T-cell (primary cell): ENCODE data around the gene YEATS4. TPM values are rescaled to one million over a fixed set of nuclear protein-coding genes. Genes with fewer than 3 reads are reported as not detected.
"Not testable (repeated sequence)": the region's sequence is repeated elsewhere in the genome, so short reads cannot be mapped to it uniquely, and the experiment has no call there.

Experiments used
- ATAC-seq, 4 experiments: fragments of 200-7000 bp in 3 of 4; fragments of 150-1000 bp in 1 of 4; cut with Tn5 transposase; replicated peaks in 1 of 4; 1 replicate in 3 of 4; 2 replicates in 1 of 4; pipeline ENCODE4 v1.10.0; 2021; ENCODE audit warnings: moderate library complexity in 3 of 4, mild to moderate bottlenecking in 2 of 4, moderate number of reproducible peaks in 1 of 4
- CTCF ChIA-PET, 2 donors: fragments of 300-600 bp; sonication (Branson Sonifier 250); formaldehyde crosslinking; loops; one replicate each; lab custom pipeline; 2022; ENCODE audit warnings: antibody characterized with exemption in 2 of 2; lab: Charles Lee
- POLR2A ChIA-PET, 2 donors: fragments of 300-600 bp; sonication (Branson Sonifier 250); formaldehyde crosslinking; loops; one replicate each; lab custom pipeline; 2022; ENCODE audit warnings: antibody characterized with exemption in 2 of 2; lab: Charles Lee
- DNase-seq, 35 experiments: peaks; one replicate each; pipeline versions ENCODE4 v3.0.0 to v3.0.0-alpha.2; 2013 to 2023
- H3K27ac ChIP-seq: one replicate; pipeline ENCODE4 v1.5.1; 2013; ENCODE audit warnings: low read length
- H3K27me3 ChIP-seq, 2 experiments: replicated peaks in 1 of 2; 1 replicate in 1 of 2; 2 replicates in 1 of 2; pipeline versions ENCODE4 v1.6.1 to v1.7.0; 2013; ENCODE audit warnings: low read length in 1 of 2, mixed read lengths in 1 of 2; ENCODE audit not compliant: control insufficient read depth in 2 of 2, insufficient read depth in 2 of 2; ENCODE audit errors: extremely low read depth in 1 of 2
- H3K36me3 ChIP-seq, 2 donors: 1 replicate in 1 of 2; 2 replicates in 1 of 2; pipeline versions ENCODE4 v1.6.1 to v1.7.0; 2013; ENCODE audit warnings: low read length in 1 of 2; ENCODE audit not compliant: control insufficient read depth in 2 of 2, insufficient read depth in 1 of 2; ENCODE audit errors: extremely low read depth in 1 of 2
- H3K4me1 ChIP-seq, 2 experiments: 1 replicate in 1 of 2; 2 replicates in 1 of 2; pipeline versions ENCODE4 v1.6.1 to v1.7.0; 2013; ENCODE audit warnings: low read length in 2 of 2, mixed read lengths in 1 of 2; ENCODE audit not compliant: insufficient read depth in 2 of 2, control insufficient read depth in 1 of 2; ENCODE audit errors: extremely low read depth in 1 of 2
- H3K4me3 ChIP-seq, 2 donors: 1 replicate in 1 of 2; 2 replicates in 1 of 2; pipeline versions ENCODE4 v1.5.1 to v1.7.0; 2013; ENCODE audit warnings: mild to moderate bottlenecking in 2 of 2, low read length in 1 of 2, moderate library complexity in 1 of 2; ENCODE audit not compliant: control insufficient read depth in 1 of 2; ENCODE audit errors: extremely low read depth in 1 of 2
- H3K9me3 ChIP-seq: 2 replicates; pipeline ENCODE4 v1.7.0; 2013
- H3K27ac Mint-ChIP-seq, 2 donors: one replicate each; pipeline ENCODE4 v1.8.0; 2020 to 2021; ENCODE audit warnings: mild to moderate bottlenecking in 2 of 2, mixed read lengths in 2 of 2
- H3K27me3 Mint-ChIP-seq, 2 donors: one replicate each; pipeline ENCODE4 v1.8.0; 2021 to 2022; ENCODE audit warnings: mixed read lengths in 2 of 2
- H3K36me3 Mint-ChIP-seq: one replicate; pipeline ENCODE4 v1.8.0; 2021; ENCODE audit warnings: mixed read lengths
- H3K4me1 Mint-ChIP-seq, 3 donors: one replicate each; pipeline ENCODE4 v1.8.0; 2020 to 2022; ENCODE audit warnings: mixed read lengths in 3 of 3, mild to moderate bottlenecking in 1 of 3
- H3K4me3 Mint-ChIP-seq, 3 donors: one replicate each; pipeline ENCODE4 v1.8.0; 2020 to 2022; ENCODE audit warnings: mild to moderate bottlenecking in 3 of 3, mixed read lengths in 3 of 3, moderate library complexity in 3 of 3
- H3K9me3 Mint-ChIP-seq, 3 donors: one replicate each; pipeline ENCODE4 v1.8.0; 2020 to 2022; ENCODE audit warnings: mixed read lengths in 3 of 3
- WGBS: methylation state at CpG from one replicate; pipeline ENCODE4 v1.1.5; 2013; ENCODE audit warnings: missing lambda C conversion rate; ENCODE audit not compliant: insufficient coverage; 5-methylcytosine and 5-hydroxymethylcytosine counted together
- total RNA-seq, 35 experiments: library from RNA in 6 of 35; stranded (reverse) in 6 of 35; fragments of 120-200 nt in 1 of 35; gene quantifications; one replicate each; pipeline versions ENCODE4 v1.2.1 to v1.2.4 and lab custom pipeline; 2013 to 2026

YEATS4 gene
- total RNA-seq (10 to 100 TPM; 16.3 to 29.6 (median 21.5) TPM), total RNA-seq (lab: John Stamatoyannopoulos, UW) (6.4 to 56.9 (median 19.9) reads per million in 29 experiments)
- total RNA-seq (2013), result 25.8 TPM

- Histone ChIP-seq H3K27me3 (no peaks in the 10 kb centered on the region), H3K36me3 (peaks cover 0 to 2% of the 10 kb centered on the region in 2 donors), H3K4me1 (peaks cover 8 to 25% of the 10 kb centered on the region in 2 experiments), H3K27ac (peak within 1 kb of the TSS; percentile 99), H3K4me3 (peak within 1 kb of the TSS; percentile 64 to 97), H3K9me3 (no peaks in the 10 kb centered on the region)
- DNase-seq, result peak; percentile 59 to 93 (median 83)
- under 1% methylated on average over 69 of the region's 70 CpGs for WGBS
- Mint-ChIP-seq H3K4me1 (peaks cover 26 to 38% (median 27%) of the 10 kb centered on the region in 3 donors), H3K9me3 (no peaks in the 10 kb centered on the region), H3K27me3 (peaks cover under 1% of the 10 kb centered on the region in 2 donors), H3K36me3 (peaks cover 4% of the 10 kb centered on the region), H3K4me3 (peak within 1 kb of the TSS; percentile 82 to 89 (median 88)), H3K27ac (peak within 1 kb of the TSS; percentile 82 to 87)
- POLR2A ChIA-PET, result interaction anchor here in 1 of 2 donors (1.0 to 2.2 kb wide), 2 partner anchors 29 to 211 kb away, joined by 3 to 8 read pairs; no protein-coding TSS in a partner anchor
- ATAC-seq, result peak; percentile 85 to 90 (median 90)
- CTCF ChIA-PET, result interaction anchor here in 1 of 2 donors (0.7 to 3.9 kb wide), 2 partner anchors 67 to 210 kb away, joined by 4 to 94 read pairs; no protein-coding TSS in a partner anchor
Observed at GRCh38 chr12:69359531-69360347, at the start of gene YEATS4. Gene YEATS4 (plus strand): TSS chr12:69359743. CDS start chr12:69359973, 230 bp downstream.

DNA sequence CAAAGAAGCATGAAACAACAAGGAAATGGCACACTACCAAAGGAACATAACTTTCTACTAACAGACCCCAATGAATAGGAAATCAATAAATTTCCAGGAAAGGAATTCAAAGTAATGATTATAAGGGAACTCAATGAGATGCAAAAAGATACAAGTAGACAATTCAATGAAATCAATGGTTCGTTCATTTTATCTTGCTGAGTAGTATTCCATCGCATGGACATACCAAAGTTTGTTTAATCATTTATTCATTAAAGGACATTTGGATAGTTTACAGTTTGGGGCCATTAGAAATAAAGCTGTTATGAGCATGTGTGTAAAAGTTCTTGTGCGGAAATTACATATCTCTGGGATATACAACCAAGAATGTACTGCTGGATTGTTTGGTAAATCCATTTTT, 46.3 kb upstream of the YEATS4 start:
- Histone ChIP-seq H3K27ac (no peak overlapping the region), H3K4me3 (no peak overlapping the region), H3K27me3 (no peaks in the 10 kb centered on the region), H3K9me3 (no peaks in the 10 kb centered on the region), H3K36me3 (no peaks in the 10 kb centered on the region), H3K4me1 (no peaks in the 10 kb centered on the region)
- CTCF ChIA-PET, result no interaction called here
- peaks cover 0 to 12% (median 6%) of the 10 kb centered on the region in 3 donors for H3K9me3 Mint-ChIP-seq
- no peaks in the 10 kb centered on the region for H3K27me3 Mint-ChIP-seq
- H3K4me1 Mint-ChIP-seq, result no peaks in the 10 kb centered on the region
- no CpG with 5 or more reads among the region's 3 CpGs for WGBS
- no peak overlapping the region for H3K27ac Mint-ChIP-seq
- no peak overlapping the region for H3K4me3 Mint-ChIP-seq
- no peak for DNase-seq
- no peak for ATAC-seq
- H3K36me3 Mint-ChIP-seq, result no peaks in the 10 kb centered on the region
- POLR2A ChIA-PET, result no interaction called here

GRCh38 chr12:69316784-69317183, 42.8 kb upstream of the YEATS4 start:
- H3K36me3 Mint-ChIP-seq, H3K9me3 ChIP-seq, H3K4me1 Mint-ChIP-seq, DNase-seq, POLR2A ChIA-PET, H3K27me3 Mint-ChIP-seq, ATAC-seq, H3K4me3 ChIP-seq, H3K36me3 ChIP-seq, H3K27me3 ChIP-seq, CTCF ChIA-PET, H3K27ac ChIP-seq, H3K4me3 Mint-ChIP-seq, H3K27ac Mint-ChIP-seq, H3K4me1 ChIP-seq: not testable (repeated sequence)
- peaks cover 0 to 16% (median 12%) of the 10 kb centered on the region in 3 donors for H3K9me3 Mint-ChIP-seq

DNA sequence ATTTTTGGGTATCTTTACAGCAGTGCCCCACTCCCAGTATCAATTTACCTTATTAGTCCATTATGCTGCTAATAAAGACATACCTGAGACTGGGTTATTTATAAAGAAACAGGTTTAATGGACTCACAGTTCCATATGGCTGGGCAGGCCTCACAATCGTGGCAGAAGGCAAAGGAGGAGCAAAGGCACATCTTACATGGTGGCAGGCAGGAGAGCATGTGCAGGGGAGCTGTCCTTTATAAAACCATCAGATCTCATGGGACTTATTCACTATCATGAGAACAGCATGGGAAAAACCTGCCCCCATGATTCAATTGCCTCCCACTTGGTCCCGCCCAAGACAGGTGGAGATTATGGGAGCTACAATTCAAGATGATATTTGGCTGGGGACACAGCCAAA, 42.3 kb upstream of the YEATS4 start:
- H3K36me3 Mint-ChIP-seq, H3K9me3 ChIP-seq, CTCF ChIA-PET, H3K27me3 ChIP-seq, H3K4me1 Mint-ChIP-seq, DNase-seq, H3K27me3 Mint-ChIP-seq, H3K4me3 ChIP-seq, H3K4me3 Mint-ChIP-seq, H3K4me1 ChIP-seq, H3K36me3 ChIP-seq, H3K27ac Mint-ChIP-seq, ATAC-seq, POLR2A ChIA-PET, H3K27ac ChIP-seq: not testable (repeated sequence)
- no CpG with 5 or more reads among the region's 2 CpGs for WGBS
- H3K9me3 Mint-ChIP-seq, result peaks cover 0 to 16% (median 12%) of the 10 kb centered on the region in 3 donors

- no peak overlapping the region for H3K4me3 Mint-ChIP-seq
- H3K36me3 Mint-ChIP-seq, result peaks cover 3% of the 10 kb centered on the region
- Histone ChIP-seq H3K4me1 (no peaks in the 10 kb centered on the region), H3K27me3 (no peaks in the 10 kb centered on the region), H3K27ac (no peak overlapping the region), H3K36me3 (no peaks in the 10 kb centered on the region), H3K4me3 (no peak overlapping the region), H3K9me3 (no peaks in the 10 kb centered on the region)
- ATAC-seq (no peak), DNase-seq (no peak)
- peaks cover 5 to 7% of the 10 kb centered on the region in 2 donors for H3K27me3 Mint-ChIP-seq
- no peak overlapping the region for H3K27ac Mint-ChIP-seq
- 100% methylated on average over 1 of the region's 2 CpGs for WGBS
- H3K4me1 Mint-ChIP-seq, result no peaks in the 10 kb centered on the region
- CTCF ChIA-PET, result interaction anchor here in 1 of 2 donors (0.6 kb wide), 1 partner anchor 16 kb away, joined by 3 read pairs; no protein-coding TSS in a partner anchor
- peaks cover 0 to 15% (median 9%) of the 10 kb centered on the region in 3 donors for H3K9me3 Mint-ChIP-seq
- POLR2A ChIA-PET, result no interaction called here
Observed at GRCh38 chr12:69318225-69318624, 41.3 kb upstream of the YEATS4 start.

DNA sequence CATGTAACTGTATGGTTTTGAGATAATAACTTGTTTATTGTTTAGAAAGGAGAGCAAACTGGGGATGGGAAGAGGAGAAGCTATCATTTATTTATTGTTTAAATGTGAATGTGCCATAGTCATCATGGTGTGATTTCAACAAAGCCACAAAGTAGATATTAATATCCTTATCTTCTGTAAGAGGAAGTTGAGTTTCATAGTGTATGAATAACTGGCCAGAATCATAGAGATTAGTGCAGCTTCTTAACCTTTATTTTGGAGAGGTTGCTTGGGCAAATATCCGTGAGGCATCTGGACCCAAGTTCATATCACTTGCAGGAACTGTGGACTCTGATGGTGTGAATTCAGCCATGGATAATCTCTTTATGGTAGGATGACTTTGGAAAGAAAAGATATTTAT, 38.2 kb upstream of the YEATS4 start:
- no peaks in the 10 kb centered on the region for H3K36me3 ChIP-seq
- H3K4me1 ChIP-seq, result peaks cover 0 to 4% of the 10 kb centered on the region in 2 experiments
- Mint-ChIP-seq H3K36me3 (peaks cover 5% of the 10 kb centered on the region), H3K27me3 (peaks cover 5 to 8% of the 10 kb centered on the region in 2 donors), H3K9me3 (peaks cover 0 to 12% (median 7%) of the 10 kb centered on the region in 3 donors), H3K27ac (no peak overlapping the region), H3K4me1 (peaks cover 5 to 15% (median 7%) of the 10 kb centered on the region in 3 donors), H3K4me3 (no peak overlapping the region)
- WGBS, result 92% methylated on average over 1 of the region's 1 CpG
- no peak overlapping the region for H3K4me3 ChIP-seq
- ChIA-PET CTCF (no interaction called here), POLR2A (interaction anchor here in 1 of 2 donors (1.0 kb wide), 1 partner anchor 9 kb away, joined by 5 read pairs; no protein-coding TSS in a partner anchor)
- no peak overlapping the region for H3K27ac ChIP-seq
- ATAC-seq, result no peak
- H3K9me3 ChIP-seq, result no peaks in the 10 kb centered on the region
- no peaks in the 10 kb centered on the region for H3K27me3 ChIP-seq
- no peak for DNase-seq
